ENCODE results near the gene KCNE1.

DNA sequence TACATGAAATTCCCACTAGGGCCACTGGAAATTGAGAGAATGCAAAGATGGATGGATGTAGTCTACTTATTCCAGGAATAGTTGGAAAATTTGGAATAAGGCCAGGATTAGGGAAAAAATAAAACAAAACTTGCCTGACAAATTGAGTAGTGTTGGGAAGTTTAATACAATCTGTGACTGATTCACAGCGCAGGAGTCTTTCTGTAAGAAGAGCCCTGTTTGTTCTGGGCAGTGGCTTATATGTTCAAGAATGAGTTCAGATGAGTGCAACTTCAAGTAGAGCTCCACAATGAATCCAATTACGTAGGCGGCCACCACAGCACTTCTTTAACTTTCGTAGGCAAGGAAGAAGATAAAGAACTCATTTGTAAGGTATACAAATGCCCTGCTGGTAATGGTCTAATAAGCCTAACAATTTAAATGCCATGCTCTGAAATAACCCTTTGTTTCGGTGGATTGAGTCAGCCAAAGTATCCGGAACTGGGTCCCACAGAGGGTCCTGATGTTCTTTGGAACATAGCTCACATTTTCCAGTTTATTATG, 47.1 kb upstream of the KCNE1 start:
- no peak for TF ChIP-seq EZH2 (IDR thresholded peaks at IDR 0.05)
- TF ChIP-seq POLR2AphosphoS5 (IDR thresholded peaks at IDR 0.05; ENCODE audit: borderline replicate concordance, low read depth, low read length) = no peak
- TF ChIP-seq FOXP2 (optimal IDR thresholded peaks at IDR 0.05; ENCODE audit: control extremely low read depth, extremely low read length, insufficient read depth) = no peak

All from SK-N-MC (cell line).